ENCODE results near the gene RXFP4. TPM values are rescaled to one million over a fixed set of nuclear protein-coding genes. Genes with fewer than 3 reads are reported as not detected.

RXFP4 gene
- total RNA-seq, 2 donors from 2014 or later, result not detected

GRCh38 chr1:155951753-155952504 lies 10.5 kb downstream of the RXFP4 start:
- DNase-seq (no peak), ATAC-seq (replicated peaks in 1 of 2) (no peak)
- no peaks in the 10 kb centered on the region for H3K9me3 Mint-ChIP-seq
- peaks cover 11% of the 10 kb centered on the region for H3K4me1 Mint-ChIP-seq (ENCODE audit: low read depth)
- H3K27ac Mint-ChIP-seq, result peak overlapping the region; percentile 82
- H3K36me3 Mint-ChIP-seq (ENCODE audit: insufficient read depth in 2 of 2), result peaks cover 8 to 27% of the 10 kb centered on the region in 2 donors
- H3K4me3 Mint-ChIP-seq, result no peak overlapping the region
- no peaks in the 10 kb centered on the region for H3K27me3 Mint-ChIP-seq (ENCODE audit: low read depth)

- H3K4me3 Mint-ChIP-seq, result no peak overlapping the region
These were observed 11.1 kb downstream of the RXFP4 start for GRCh38 chr1:155952505-155952890.

GRCh38 chr1:155954645-155955044 lies 13.2 kb downstream of the RXFP4 start:
- H3K4me1 Mint-ChIP-seq (ENCODE audit: low read depth), result no peaks in the 10 kb centered on the region
- ATAC-seq (replicated peaks in 1 of 2) (no peak), DNase-seq (no peak)
- no peaks in the 10 kb centered on the region for H3K27me3 Mint-ChIP-seq (ENCODE audit: low read depth)
- peaks cover 10 to 31% of the 10 kb centered on the region in 2 donors for H3K36me3 Mint-ChIP-seq (ENCODE audit: insufficient read depth in 2 of 2)
- no peaks in the 10 kb centered on the region for H3K9me3 Mint-ChIP-seq
- H3K27ac Mint-ChIP-seq, result peak overlapping the region; percentile 64
- H3K4me3 Mint-ChIP-seq, result no peak overlapping the region

More at GRCh38 chr1:155952505-155952890, 11.1 kb downstream of the RXFP4 start:
- Mint-ChIP-seq H3K36me3 (ENCODE audit: insufficient read depth in 2 of 2) (peaks cover 10 to 30% of the 10 kb centered on the region in 2 donors), H3K27me3 (ENCODE audit: low read depth) (no peaks in the 10 kb centered on the region), H3K27ac (no peak overlapping the region), H3K4me1 (ENCODE audit: low read depth) (peaks cover 5% of the 10 kb centered on the region), H3K9me3 (no peaks in the 10 kb centered on the region)
- no peak for ATAC-seq (replicated peaks in 1 of 2)
- DNase-seq, result no peak

- Mint-ChIP-seq H3K36me3 (ENCODE audit: insufficient read depth in 2 of 2) (peaks cover 9 to 36% of the 10 kb centered on the region in 2 donors), H3K27me3 (ENCODE audit: low read depth) (no peaks in the 10 kb centered on the region), H3K4me1 (ENCODE audit: low read depth) (peaks cover 7% of the 10 kb centered on the region), H3K4me3 (no peak overlapping the region), H3K9me3 (no peaks in the 10 kb centered on the region), H3K27ac (peak overlapping the region; percentile 58)
- DNase-seq (no peak), ATAC-seq (replicated peaks in 1 of 2) (no peak)
These were observed 16.0 kb downstream of the RXFP4 start for GRCh38 chr1:155957411-155957915.

GRCh38 chr1:155960081-155960745 lies 18.8 kb downstream of the RXFP4 start:
- H3K36me3 Mint-ChIP-seq (ENCODE audit: insufficient read depth in 2 of 2), result peaks cover 5 to 33% of the 10 kb centered on the region in 2 donors
- no peak for ATAC-seq (replicated peaks in 1 of 2)

GRCh38 chr1:155961937-155962336 lies 20.5 kb downstream of the RXFP4 start:
- no peak for DNase-seq
- ATAC-seq (replicated peaks in 1 of 2), result peak in 1 of 2 donors; percentile 54
- H3K9me3 Mint-ChIP-seq, result no peaks in the 10 kb centered on the region
- peak overlapping the region; percentile 48 for H3K27ac Mint-ChIP-seq
- H3K4me1 Mint-ChIP-seq (ENCODE audit: low read depth), result peaks cover 16% of the 10 kb centered on the region
- H3K4me3 Mint-ChIP-seq, result no peak overlapping the region
- peaks cover 7 to 41% of the 10 kb centered on the region in 2 donors for H3K36me3 Mint-ChIP-seq (ENCODE audit: insufficient read depth in 2 of 2)
- H3K27me3 Mint-ChIP-seq (ENCODE audit: low read depth), result no peaks in the 10 kb centered on the region

More at GRCh38 chr1:155960081-155960745, 18.8 kb downstream of the RXFP4 start:
- Mint-ChIP-seq H3K9me3 (no peaks in the 10 kb centered on the region), H3K4me3 (no peak overlapping the region), H3K4me1 (ENCODE audit: low read depth) (peaks cover 7% of the 10 kb centered on the region), H3K27ac (peak overlapping the region; percentile 68), H3K27me3 (ENCODE audit: low read depth) (no peaks in the 10 kb centered on the region)
- DNase-seq, result no peak

- ATAC-seq (replicated peaks in 1 of 2), result no peak
- H3K27ac Mint-ChIP-seq, result no peak overlapping the region
These were observed 21.3 kb downstream of the RXFP4 start for GRCh38 chr1:155962599-155963211.

GRCh38 chr1:155964193-155964592 lies 22.8 kb downstream of the RXFP4 start:
- ATAC-seq (replicated peaks in 1 of 2), result no peak
- peaks cover 39% of the 10 kb centered on the region for H3K4me1 Mint-ChIP-seq (ENCODE audit: low read depth)
- no peaks in the 10 kb centered on the region for H3K27me3 Mint-ChIP-seq (ENCODE audit: low read depth)
- H3K27ac Mint-ChIP-seq, result no peak overlapping the region
- DNase-seq, result no peak
- H3K4me3 Mint-ChIP-seq, result no peak overlapping the region
- no peaks in the 10 kb centered on the region for H3K9me3 Mint-ChIP-seq
- H3K36me3 Mint-ChIP-seq (ENCODE audit: insufficient read depth in 2 of 2), result peaks cover 12 to 45% of the 10 kb centered on the region in 2 donors

More at GRCh38 chr1:155962599-155963211, 21.3 kb downstream of the RXFP4 start:
- no peaks in the 10 kb centered on the region for H3K27me3 Mint-ChIP-seq (ENCODE audit: low read depth)
- DNase-seq, result no peak
- H3K4me1 Mint-ChIP-seq (ENCODE audit: low read depth), result peaks cover 24% of the 10 kb centered on the region
- peaks cover 7 to 35% of the 10 kb centered on the region in 2 donors for H3K36me3 Mint-ChIP-seq (ENCODE audit: insufficient read depth in 2 of 2)
- no peak overlapping the region for H3K4me3 Mint-ChIP-seq
- no peaks in the 10 kb centered on the region for H3K9me3 Mint-ChIP-seq

GRCh38 chr1:155966135-155966534 lies 24.7 kb downstream of the RXFP4 start:
- Mint-ChIP-seq H3K9me3 (no peaks in the 10 kb centered on the region), H3K27me3 (ENCODE audit: low read depth) (no peaks in the 10 kb centered on the region), H3K4me1 (ENCODE audit: low read depth) (peaks cover 58% of the 10 kb centered on the region), H3K36me3 (ENCODE audit: insufficient read depth in 2 of 2) (peaks cover 13 to 41% of the 10 kb centered on the region in 2 donors), H3K4me3 (no peak overlapping the region), H3K27ac (peak overlapping the region; percentile 61)
- DNase-seq, result no peak
- ATAC-seq (replicated peaks in 1 of 2), result no peak

GRCh38 chr1:155966750-155967149 lies 25.3 kb downstream of the RXFP4 start:
- H3K4me3 Mint-ChIP-seq, result no peak overlapping the region
- no peak for DNase-seq

GRCh38 chr1:155967341-155968050 lies 26.1 kb downstream of the RXFP4 start:
- no peak for ATAC-seq (replicated peaks in 1 of 2)
- Mint-ChIP-seq H3K4me1 (ENCODE audit: low read depth) (peaks cover 65% of the 10 kb centered on the region), H3K27ac (peak overlapping the region; percentile 97), H3K4me3 (peak overlapping the region; percentile 23 to 49), H3K27me3 (ENCODE audit: low read depth) (no peaks in the 10 kb centered on the region), H3K9me3 (no peaks in the 10 kb centered on the region), H3K36me3 (ENCODE audit: insufficient read depth in 2 of 2) (peaks cover 13 to 35% of the 10 kb centered on the region in 2 donors)
- DNase-seq, result no peak

More at GRCh38 chr1:155966750-155967149, 25.3 kb downstream of the RXFP4 start:
- Mint-ChIP-seq H3K4me1 (ENCODE audit: low read depth) (peaks cover 62% of the 10 kb centered on the region), H3K9me3 (no peaks in the 10 kb centered on the region), H3K36me3 (ENCODE audit: insufficient read depth in 2 of 2) (peaks cover 13 to 40% of the 10 kb centered on the region in 2 donors), H3K27me3 (ENCODE audit: low read depth) (no peaks in the 10 kb centered on the region), H3K27ac (peak overlapping the region; percentile 97)
- ATAC-seq (replicated peaks in 1 of 2), result no peak

GRCh38 chr1:155968051-155968400 lies 26.6 kb downstream of the RXFP4 start:
- H3K27ac Mint-ChIP-seq, result peak overlapping the region; percentile 97
- no peaks in the 10 kb centered on the region for H3K27me3 Mint-ChIP-seq (ENCODE audit: low read depth)
- H3K9me3 Mint-ChIP-seq, result no peaks in the 10 kb centered on the region
- ATAC-seq (replicated peaks in 1 of 2) (no peak), DNase-seq (no peak)
- H3K4me3 Mint-ChIP-seq, result peak overlapping the region; percentile 23 to 52
- H3K36me3 Mint-ChIP-seq (ENCODE audit: insufficient read depth in 2 of 2), result peaks cover 10 to 36% of the 10 kb centered on the region in 2 donors
- H3K4me1 Mint-ChIP-seq (ENCODE audit: low read depth), result peaks cover 70% of the 10 kb centered on the region
